Right kidney (tissue), 1 donor: ENCODE data around the gene STAB1.
A peak's percentile ranks its signal among the peaks of the same experiment; 100 is the strongest.

Source experiments
- DNase-seq: peaks from one replicate; pipeline ENCODE4 v3.0.0-alpha.2; 2016

Gene STAB1

GRCh38 chr3:52534281-52535183, 39.4 kb downstream of the STAB1 start:
- DNase-seq = peak; percentile 66

- no peak for DNase-seq
Measured at GRCh38 chr3:52535411-52536111, 40.4 kb downstream of the STAB1 start.

- DNase-seq = no peak
Measured at GRCh38 chr3:52536112-52536368, 40.9 kb downstream of the STAB1 start.

DNA sequence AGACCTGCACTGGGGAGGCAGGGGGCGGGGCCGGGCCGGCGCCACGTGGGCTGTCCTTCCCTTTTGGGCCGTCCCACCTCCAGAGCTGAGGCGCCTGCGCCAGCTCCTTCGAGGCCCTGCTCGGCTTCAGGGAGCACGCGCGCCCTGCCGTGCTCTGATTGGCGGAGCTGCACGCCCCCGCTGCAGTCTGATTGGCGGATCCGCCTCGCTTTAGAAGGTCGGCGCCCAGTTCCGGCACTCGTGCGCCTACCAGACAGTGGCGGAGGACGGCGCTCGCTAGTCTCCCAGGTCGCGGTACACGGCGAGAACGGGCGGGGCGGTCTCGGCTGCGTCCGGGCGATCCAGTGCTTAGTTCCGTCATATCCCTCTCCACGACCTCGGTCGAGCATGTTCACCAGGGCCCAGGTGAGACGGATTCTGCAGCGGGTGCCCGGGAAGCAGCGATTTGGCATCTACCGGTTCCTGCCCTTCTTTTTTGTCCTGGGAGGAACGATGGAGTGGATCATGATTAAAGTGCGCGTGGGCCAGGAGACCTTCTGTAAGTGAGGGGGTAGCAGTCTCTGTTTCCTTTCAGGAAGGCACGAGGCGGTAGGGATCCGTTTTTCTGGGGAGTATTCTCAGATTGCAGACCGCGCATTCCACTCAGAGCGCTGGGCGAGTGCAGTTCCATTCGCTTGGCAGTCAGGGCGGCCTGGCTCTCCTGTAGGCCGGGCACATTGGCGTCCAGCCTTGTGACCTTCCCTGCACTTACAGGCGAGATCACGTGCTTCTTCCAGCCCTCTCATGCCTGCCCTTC, 41.4 kb downstream of the STAB1 start, which contains the start of gene UQCC5:
Gene UQCC5 (plus strand): TSS at position 237 of the 796 bp plus-strand sequence. CDS start 151 bp downstream, at position 388.
- peak; percentile 87 for DNase-seq

GRCh38 chr3:52537165-52537620, 42.1 kb downstream of the STAB1 start:
- no peak for DNase-seq

- no peak for DNase-seq
Measured at GRCh38 chr3:52537726-52538421, 42.7 kb downstream of the STAB1 start.

DNA sequence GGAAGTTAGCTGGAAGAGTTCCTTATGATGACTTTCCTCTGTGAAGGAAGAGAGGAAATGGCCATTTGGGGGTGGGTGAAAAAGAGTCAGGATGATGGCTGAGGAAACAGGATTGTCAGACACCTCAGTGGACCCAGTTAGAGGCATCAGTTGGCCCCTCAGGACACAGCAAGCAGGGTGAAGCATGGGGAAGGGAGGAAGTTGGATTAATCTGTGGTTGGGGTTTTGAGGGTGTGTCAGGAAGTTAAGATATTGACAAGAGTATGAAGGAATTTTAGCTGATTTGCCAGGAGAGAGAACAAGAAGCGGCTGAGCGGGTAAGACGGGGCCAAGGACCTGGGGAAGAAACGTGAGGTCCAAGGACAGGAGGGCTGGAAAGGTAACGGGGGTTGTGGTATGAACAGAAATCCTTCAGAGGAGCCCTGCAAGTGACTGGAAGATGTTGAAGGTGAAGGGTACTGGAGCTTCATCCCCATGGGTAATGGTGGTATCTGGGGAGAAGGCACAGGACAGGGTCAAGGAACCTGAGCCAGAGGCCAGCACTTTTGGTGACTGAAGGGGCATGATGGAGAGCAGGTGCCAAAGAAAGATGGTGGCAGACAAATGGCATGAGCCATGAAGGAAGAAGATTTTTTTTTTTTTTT, 44.0 kb downstream of the STAB1 start:
- no peak for DNase-seq

- no peak for DNase-seq
Measured at GRCh38 chr3:52541050-52541449, 45.9 kb downstream of the STAB1 start.

- DNase-seq = no peak
Measured at GRCh38 chr3:52544937-52545336, 49.8 kb downstream of the STAB1 start.

DNA sequence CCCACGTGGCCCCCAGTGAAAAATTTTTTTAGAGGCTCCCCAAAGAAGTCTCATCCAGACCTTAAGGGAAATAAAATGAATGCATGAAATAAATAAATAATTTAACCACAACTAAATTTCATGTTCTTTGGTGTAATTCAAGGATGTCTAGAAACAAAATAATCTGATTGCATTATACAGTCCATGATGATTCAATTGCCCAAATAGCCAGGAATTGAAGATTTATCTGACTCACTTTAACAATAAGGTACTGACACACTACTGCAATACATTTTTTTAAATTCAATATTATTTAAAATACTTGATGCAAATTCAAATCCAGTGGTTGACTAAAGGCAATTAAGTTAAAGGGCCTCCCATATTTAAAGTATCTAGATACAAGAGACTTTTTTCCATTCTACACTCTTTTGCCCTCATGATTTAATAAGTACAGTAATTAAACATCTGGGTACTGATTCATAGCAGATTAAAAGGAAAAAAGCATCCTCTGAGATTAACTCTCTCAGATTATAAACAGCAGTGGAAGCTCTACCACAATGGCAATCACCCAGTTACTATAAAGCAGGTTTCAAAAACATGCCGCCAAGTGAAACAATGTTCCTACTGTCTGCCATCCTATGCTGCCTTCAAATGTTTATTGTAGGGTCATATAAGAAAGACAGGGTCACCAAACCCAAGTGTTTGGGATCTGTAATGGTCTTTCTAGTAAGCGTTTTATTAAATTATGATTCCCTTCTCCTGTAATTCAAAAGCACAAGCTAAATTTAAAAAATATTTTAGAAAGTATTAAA, 51.2 kb downstream of the STAB1 start:
- no peak for DNase-seq

DNA sequence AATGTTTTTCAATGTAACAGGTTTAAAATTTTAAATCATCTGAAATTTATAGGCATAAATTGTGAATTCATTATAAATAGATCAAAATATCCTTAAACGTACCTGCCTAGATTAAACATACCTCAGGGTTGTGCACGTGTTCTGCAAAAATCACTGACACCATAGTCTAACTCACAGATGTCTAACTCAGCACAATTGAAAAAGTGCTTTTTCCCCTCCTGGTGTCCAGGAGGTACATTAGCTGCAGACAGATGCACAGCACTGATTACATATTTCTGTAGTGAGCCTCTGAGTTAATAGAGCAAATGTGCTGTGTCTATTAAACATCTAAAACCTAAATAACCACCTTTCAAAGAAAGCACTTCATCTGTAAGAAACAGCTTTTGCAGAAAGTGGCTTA, 52.0 kb downstream of the STAB1 start:
- DNase-seq = no peak

GRCh38 chr3:52551118-52551517, 56.0 kb downstream of the STAB1 start:
- DNase-seq = no peak

GRCh38 chr3:52552089-52552488, 57.0 kb downstream of the STAB1 start:
- no peak for DNase-seq

GRCh38 chr3:52554026-52554755, 59.1 kb downstream of the STAB1 start:
- no peak for DNase-seq

GRCh38 chr3:52555056-52555455, 59.9 kb downstream of the STAB1 start:
- no peak for DNase-seq

GRCh38 chr3:52557011-52557960, 62.1 kb downstream of the STAB1 start:
- no peak for DNase-seq

GRCh38 chr3:52558436-52558835, 63.3 kb downstream of the STAB1 start:
- no peak for DNase-seq

- no peak for DNase-seq
Measured at GRCh38 chr3:52561028-52561747, 66.0 kb downstream of the STAB1 start.
